ENCODE results near the gene RDH8.

DNA sequence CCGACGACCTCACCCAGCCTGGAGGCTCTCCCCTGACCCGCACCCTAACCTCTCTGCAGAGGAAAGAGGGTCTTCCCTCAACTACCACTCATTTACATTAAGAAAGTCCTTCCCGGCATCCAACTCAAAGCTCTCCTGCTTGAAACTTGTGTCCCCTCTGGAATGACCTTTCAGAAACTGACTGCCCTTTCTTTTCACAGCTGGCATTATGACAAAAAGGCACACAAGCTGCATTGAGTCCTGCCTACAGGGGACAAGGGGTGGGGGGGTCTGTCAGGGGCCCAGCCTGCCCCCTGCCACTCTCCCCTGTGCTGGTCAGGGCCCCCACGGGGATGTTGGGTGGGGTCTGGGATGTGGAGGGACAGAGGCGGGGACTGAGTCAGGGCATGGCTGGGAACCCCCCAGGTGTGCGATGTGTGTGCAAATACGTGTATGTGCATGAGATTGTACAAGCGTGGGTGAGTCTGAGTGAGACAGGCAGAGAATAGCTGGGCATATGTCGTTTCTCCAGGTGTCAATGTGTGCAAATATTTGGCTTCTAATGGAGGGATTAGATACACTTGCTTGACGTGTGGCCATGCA lies 5.0 kb upstream of the RDH8 start:
- TF ChIP-seq POLR2AphosphoS5 (IDR thresholded peaks at IDR 0.05; ENCODE audit: low read depth, low read length) = no peak
- TF ChIP-seq, protein P1, sequence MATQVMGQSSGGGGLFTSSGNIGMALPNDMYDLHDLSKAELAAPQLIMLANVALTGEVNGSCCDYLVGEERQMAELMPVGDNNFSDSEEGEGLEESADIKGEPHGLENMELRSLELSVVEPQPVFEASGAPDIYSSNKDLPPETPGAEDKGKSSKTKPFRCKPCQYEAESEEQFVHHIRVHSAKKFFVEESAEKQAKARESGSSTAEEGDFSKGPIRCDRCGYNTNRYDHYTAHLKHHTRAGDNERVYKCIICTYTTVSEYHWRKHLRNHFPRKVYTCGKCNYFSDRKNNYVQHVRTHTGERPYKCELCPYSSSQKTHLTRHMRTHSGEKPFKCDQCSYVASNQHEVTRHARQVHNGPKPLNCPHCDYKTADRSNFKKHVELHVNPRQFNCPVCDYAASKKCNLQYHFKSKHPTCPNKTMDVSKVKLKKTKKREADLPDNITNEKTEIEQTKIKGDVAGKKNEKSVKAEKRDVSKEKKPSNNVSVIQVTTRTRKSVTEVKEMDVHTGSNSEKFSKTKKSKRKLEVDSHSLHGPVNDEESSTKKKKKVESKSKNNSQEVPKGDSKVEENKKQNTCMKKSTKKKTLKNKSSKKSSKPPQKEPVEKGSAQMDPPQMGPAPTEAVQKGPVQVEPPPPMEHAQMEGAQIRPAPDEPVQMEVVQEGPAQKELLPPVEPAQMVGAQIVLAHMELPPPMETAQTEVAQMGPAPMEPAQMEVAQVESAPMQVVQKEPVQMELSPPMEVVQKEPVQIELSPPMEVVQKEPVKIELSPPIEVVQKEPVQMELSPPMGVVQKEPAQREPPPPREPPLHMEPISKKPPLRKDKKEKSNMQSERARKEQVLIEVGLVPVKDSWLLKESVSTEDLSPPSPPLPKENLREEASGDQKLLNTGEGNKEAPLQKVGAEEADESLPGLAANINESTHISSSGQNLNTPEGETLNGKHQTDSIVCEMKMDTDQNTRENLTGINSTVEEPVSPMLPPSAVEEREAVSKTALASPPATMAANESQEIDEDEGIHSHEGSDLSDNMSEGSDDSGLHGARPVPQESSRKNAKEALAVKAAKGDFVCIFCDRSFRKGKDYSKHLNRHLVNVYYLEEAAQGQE (IDR thresholded peaks at IDR 0.05; ENCODE audit: insufficient read depth in 1 of 2, low read depth in 2 of 2, low read length in 2 of 2) = no peak
- no peak for TF ChIP-seq TAF1 (IDR thresholded peaks at IDR 0.05; ENCODE audit: borderline replicate concordance, insufficient read depth, low read length)
- TF ChIP-seq SIN3A (IDR thresholded peaks at IDR 0.05; ENCODE audit: borderline replicate concordance, insufficient read depth, low read length) = no peak

All from PFSK-1 (cell line).